WTC11 (cell line): ENCODE data around the gene GALNT7. TPM values are rescaled to one million over a fixed set of nuclear protein-coding genes. Genes with fewer than 3 reads are reported as not detected.
A peak's percentile ranks its signal among the peaks of the same experiment; 100 is the strongest.

ENCODE experiments used
- ATAC-seq: fragments of 200-7000 bp; cut with Tn5 transposase; 2 replicates; pipeline ENCODE4 v1.10.0; 2021; ENCODE audit warnings: mild to moderate bottlenecking, moderate library complexity
- CTCF ChIA-PET: fragments of 300-600 bp; sonication (Branson Sonifier 250); formaldehyde crosslinking; loops from one replicate; lab custom pipeline; 2021; ENCODE audit warnings: antibody characterized with exemption; lab: Charles Lee
- POLR2A ChIA-PET: fragments of 350-600 bp; sonication (Branson Sonifier 250); formaldehyde crosslinking; loops from one replicate; lab custom pipeline; 2021; ENCODE audit warnings: antibody characterized with exemption; lab: Charles Lee
- DNase-seq: peaks from one replicate; pipeline ENCODE4 v3.0.0; 2021; ENCODE audit warnings: low spot score
- H3K27ac Mint-ChIP-seq: 2 replicates; pipeline ENCODE4 v1.8.0; 2021; ENCODE audit warnings: mixed read lengths
- H3K27me3 Mint-ChIP-seq: 2 replicates; pipeline ENCODE4 v1.8.0; 2021; ENCODE audit warnings: low read depth, mild to moderate bottlenecking, moderate library complexity, mixed read lengths
- H3K36me3 Mint-ChIP-seq: 2 replicates; pipeline ENCODE4 v1.8.0; 2021; ENCODE audit warnings: mixed read lengths
- H3K4me1 Mint-ChIP-seq: 2 replicates; pipeline ENCODE4 v1.8.0; 2022; ENCODE audit warnings: mixed read lengths
- H3K4me3 Mint-ChIP-seq: 2 replicates; pipeline ENCODE4 v1.8.0; 2021; ENCODE audit warnings: mild to moderate bottlenecking, moderate library complexity, mixed read lengths
- H3K9me3 Mint-ChIP-seq: 2 replicates; pipeline ENCODE4 v1.8.0; 2021; ENCODE audit warnings: mixed read lengths
- ATF1 ChIP-seq: sonication (generic); formaldehyde crosslinking; IDR thresholded peaks from 2 replicates; pipeline ENCODE4 v1.8.1; 2023; ENCODE audit warnings: mild to moderate bottlenecking, moderate library complexity, missing genetic modification reagents
- ATF3 ChIP-seq: sonication (generic); formaldehyde crosslinking; conservative IDR thresholded peaks from 2 replicates; pipeline ENCODE4 v1.8.1; 2022; ENCODE audit warnings: mild to moderate bottlenecking, missing genetic modification reagents
- CBFB ChIP-seq: sonication (generic); formaldehyde crosslinking; IDR thresholded peaks from 2 replicates; pipeline ENCODE4 v1.8.1; 2022; ENCODE audit warnings: mild to moderate bottlenecking, low read depth, missing genetic modification reagents
- E2F4 ChIP-seq: sonication (generic); formaldehyde crosslinking; IDR thresholded peaks from 2 replicates; pipeline ENCODE4 v1.8.1; 2022; ENCODE audit warnings: low read depth, mild to moderate bottlenecking, moderate library complexity, missing genetic modification reagents, borderline replicate concordance
- ETV6 ChIP-seq: sonication (generic); formaldehyde crosslinking; IDR thresholded peaks from 2 replicates; pipeline ENCODE4 v1.8.1; 2022; ENCODE audit warnings: mild to moderate bottlenecking, missing genetic modification reagents
- FOXK1 ChIP-seq: sonication (generic); formaldehyde crosslinking; IDR thresholded peaks from 2 replicates; pipeline ENCODE4 v1.8.0; 2022; ENCODE audit warnings: mild to moderate bottlenecking, moderate library complexity, missing genetic modification reagents
- HMGXB4 ChIP-seq: sonication (generic); formaldehyde crosslinking; IDR thresholded peaks from 2 replicates; pipeline ENCODE4 v1.8.1; 2023; ENCODE audit warnings: mild to moderate bottlenecking, moderate library complexity, missing genetic modification reagents
- KAT7 ChIP-seq: sonication (generic); formaldehyde crosslinking; IDR thresholded peaks from 2 replicates; pipeline ENCODE4 v1.8.1; 2023; ENCODE audit warnings: missing genetic modification reagents, mild to moderate bottlenecking, borderline replicate concordance
- NFATC4 ChIP-seq: fragments of 250-450 bp; sonication (Bioruptor Pico); IDR thresholded peaks from 2 replicates; pipeline ENCODE4 v1.9.0; 2021; ENCODE audit warnings: mild to moderate bottlenecking
- NR3C1 ChIP-seq: sonication (generic); formaldehyde crosslinking; conservative IDR thresholded peaks from 2 replicates; pipeline ENCODE4 v1.8.1; 2023; ENCODE audit warnings: low read depth, mild to moderate bottlenecking, missing genetic modification reagents
- PREB ChIP-seq: sonication (generic); formaldehyde crosslinking; IDR thresholded peaks from 2 replicates; pipeline ENCODE4 v1.8.1; 2022; ENCODE audit warnings: mild to moderate bottlenecking, missing genetic modification reagents, moderate library complexity, borderline replicate concordance
- RELA ChIP-seq: sonication (generic); formaldehyde crosslinking; IDR thresholded peaks from 2 replicates; pipeline ENCODE4 v1.8.1; 2022; ENCODE audit warnings: missing genetic modification reagents, mild to moderate bottlenecking, borderline replicate concordance
- RORB ChIP-seq: fragments of 250-450 bp; sonication (Bioruptor Pico); IDR thresholded peaks from 2 replicates; pipeline ENCODE4 v1.9.0; 2021; ENCODE audit warnings: mild to moderate bottlenecking
- SMAD3 ChIP-seq: sonication (generic); formaldehyde crosslinking; IDR thresholded peaks from 2 replicates; pipeline ENCODE4 v1.8.0; 2022; ENCODE audit warnings: missing genetic modification reagents, mild to moderate bottlenecking, borderline replicate concordance
- SMAD4 ChIP-seq: sonication (generic); formaldehyde crosslinking; IDR thresholded peaks from 2 replicates; pipeline ENCODE4 v1.8.0; 2022; ENCODE audit warnings: mild to moderate bottlenecking, missing genetic modification reagents
- TCF7 ChIP-seq: sonication (generic); formaldehyde crosslinking; IDR thresholded peaks from 2 replicates; pipeline ENCODE4 v1.8.0; 2022; ENCODE audit warnings: mild to moderate bottlenecking, low read depth, missing genetic modification reagents, moderate library complexity
- TEAD4 ChIP-seq: sonication (generic); formaldehyde crosslinking; IDR thresholded peaks from 2 replicates; pipeline ENCODE4 v1.8.0; 2022; ENCODE audit warnings: mild to moderate bottlenecking, missing genetic modification reagents
- TP53 ChIP-seq: sonication (generic); formaldehyde crosslinking; IDR thresholded peaks from 2 replicates; pipeline ENCODE4 v1.8.1; 2023; ENCODE audit warnings: mild to moderate bottlenecking, missing genetic modification reagents
- USF1 ChIP-seq: sonication (generic); formaldehyde crosslinking; IDR thresholded peaks from 2 replicates; pipeline ENCODE4 v1.8.0; 2022; ENCODE audit warnings: mild to moderate bottlenecking, missing genetic modification reagents
- USF2 ChIP-seq: sonication (generic); formaldehyde crosslinking; IDR thresholded peaks from 2 replicates; pipeline ENCODE4 v1.8.1; 2023; ENCODE audit warnings: mild to moderate bottlenecking, missing genetic modification reagents, moderate library complexity
- ZNF396 ChIP-seq: fragments of 250-450 bp; sonication (Bioruptor Pico); IDR thresholded peaks from 2 replicates; pipeline ENCODE4 v1.8.0; 2021; ENCODE audit warnings: mild to moderate bottlenecking, moderate library complexity, borderline replicate concordance
- total RNA-seq: library from RNA; stranded (reverse); gene quantifications from 3 replicates; pipeline ENCODE4 v1.2.3, GENCODE V29; 2021

Gene GALNT7
- total RNA-seq, 1 experiment from 2014 or later: 86.9 TPM

- H3K36me3 Mint-ChIP-seq: 0 out of 2 replicates have a peak, but pooled peaks cover 3% of the 10 kb centered on the region
- ChIA-PET CTCF (no interaction called here), POLR2A (interaction anchor here (0.6 kb wide), 1 partner anchor 27 kb away, joined by 3 read pairs; the partner anchor contains the start of gene SAP30)
- peak overlapping the region; percentile 24; the same call in 1 of the 2 replicates for H3K4me3 Mint-ChIP-seq
- H3K27me3 Mint-ChIP-seq: no peaks in the 10 kb centered on the region
- TF ChIP-seq TCF7 (CRISPR knock-in tag) (no peak), SMAD4 (CRISPR knock-in tag) (no peak), KAT7 (CRISPR knock-in tag) (no peak), NFATC4 (CRISPR knock-in tag) (no peak), FOXK1 (CRISPR knock-in tag) (no peak), USF2 (no peak), PREB (CRISPR knock-in tag) (no peak), ETV6 (no peak), CBFB (CRISPR knock-in tag) (no peak), HMGXB4 (no peak), RELA (CRISPR knock-in tag) (no peak)
- ATAC-seq (peak; percentile 73), DNase-seq (no peak)
- peaks cover 40% of the 10 kb centered on the region for H3K4me1 Mint-ChIP-seq
- peaks cover 4% of the 10 kb centered on the region; the same call in 1 of the 2 replicates for H3K9me3 Mint-ChIP-seq
- peak overlapping the region; percentile 81 for H3K27ac Mint-ChIP-seq
Measured at GRCh38 chr4:173343832-173344397, 175.3 kb downstream of the GALNT7 start.

GRCh38 chr4:173345648-173346047 is 177.0 kb downstream of the GALNT7 start:
- DNase-seq: no peak
- Mint-ChIP-seq H3K27me3 (no peaks in the 10 kb centered on the region), H3K27ac (no peak overlapping the region), H3K4me1 (peaks cover 38% of the 10 kb centered on the region)
- no peak for ATAC-seq
- TF ChIP-seq TP53 (CRISPR knock-in tag): no peak
- TF ChIP-seq PREB (CRISPR knock-in tag): no peak
- no peak for TF ChIP-seq SMAD3 (CRISPR knock-in tag)
- no peak for TF ChIP-seq TEAD4 (CRISPR knock-in tag)
- TF ChIP-seq ZNF396 (CRISPR knock-in tag): no peak
- no peak for TF ChIP-seq E2F4
- no peak for TF ChIP-seq ATF1 (CRISPR knock-in tag)
- no peak for TF ChIP-seq KAT7 (CRISPR knock-in tag)
- TF ChIP-seq NR3C1 (CRISPR knock-in tag): no peak
- no peak for TF ChIP-seq USF1 (CRISPR knock-in tag)
- TF ChIP-seq RELA (CRISPR knock-in tag): no peak
- no peak for TF ChIP-seq RORB (CRISPR knock-in tag)
- TF ChIP-seq ATF3 (CRISPR knock-in tag): no peak
- no peak for TF ChIP-seq HMGXB4
- TF ChIP-seq, all 79 proteins: peak for 0
- POLR2A ChIA-PET: no interaction called here
- CTCF ChIA-PET: interaction anchor here (1.2 to 2.1 kb wide), 3 partner anchors 24 to 332 kb away, joined by 3 to 9 read pairs (median 6); no protein-coding TSS in a partner anchor
- 0 out of 2 replicates have a peak, but pooled peaks cover 3% of the 10 kb centered on the region for H3K36me3 Mint-ChIP-seq
- H3K4me3 Mint-ChIP-seq: no peak overlapping the region
- H3K9me3 Mint-ChIP-seq: peaks cover 4% of the 10 kb centered on the region; the same call in 1 of the 2 replicates
